Upper lobe of left lung (tissue), 4 donors: Measurements from ENCODE around the gene GTF2IRD2.
"Not testable (repeated sequence)": the region's sequence is repeated elsewhere in the genome, so short reads cannot be mapped to it uniquely, and the experiment has no call there.

ENCODE experiments used
- POLR2A ChIP-seq, 4 donors: fragments of 450-650 bp; IDR thresholded peaks; one replicate each; pipeline ENCODE4 v1.5.1; 2016 to 2017; ENCODE audit warnings: antibody characterized with exemption in 4 of 4, mild to moderate bottlenecking in 2 of 4
- POLR2AphosphoS5 ChIP-seq, 2 donors: sonication (generic); formaldehyde crosslinking; IDR thresholded peaks; one replicate each; pipeline ENCODE4 v1.5.1; 2017; ENCODE audit warnings: antibody characterized with exemption in 2 of 2
- TF ChIP-seq, protein P1 (sequence below), 6 experiments: fragments of 450-650 bp in 4 of 6; fragments of 200-600 bp in 2 of 6; sonication (generic) in 2 of 6; IDR thresholded peaks; one replicate each; pipeline ENCODE4 v1.5.1; 2016 to 2019; ENCODE audit warnings: antibody characterized with exemption in 6 of 6

DNA sequence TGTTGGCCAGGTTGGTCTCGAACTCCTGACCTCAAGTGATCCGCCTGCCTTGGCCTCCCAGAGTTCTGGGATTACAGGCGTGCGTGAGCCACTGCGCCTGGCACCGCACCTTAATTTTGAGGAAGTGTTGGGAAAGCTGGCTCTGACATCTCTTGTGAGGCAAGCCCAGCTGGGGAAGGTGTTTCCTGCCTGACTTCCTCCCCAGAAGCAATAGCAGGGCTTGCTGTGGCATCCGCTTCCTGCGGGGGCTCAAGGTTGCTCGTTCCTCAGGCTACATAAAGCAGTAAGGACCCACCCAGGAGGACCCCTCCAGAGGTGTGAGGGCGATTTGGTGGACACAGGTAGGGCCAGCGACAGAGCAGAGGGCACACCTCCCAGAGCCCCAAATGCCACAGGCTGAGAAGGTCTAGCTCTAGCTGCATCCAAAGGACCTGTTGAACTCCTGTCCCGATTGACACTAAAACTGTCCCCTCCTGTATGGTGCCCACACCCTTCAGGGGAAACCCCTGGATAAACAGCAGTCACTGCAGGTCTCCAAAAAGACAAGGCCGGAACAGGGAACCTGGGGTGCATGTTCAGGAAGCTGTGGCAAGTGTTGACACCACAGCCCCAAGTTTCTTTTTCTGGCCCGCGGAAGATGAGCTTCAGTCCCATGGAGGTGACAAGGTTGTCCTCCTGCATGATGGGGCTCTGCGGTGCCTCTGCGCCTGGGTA lies 86.0 kb downstream of the GTF2IRD2 start:
- not testable (repeated sequence) for TF ChIP-seq POLR2AphosphoS5, POLR2A (IDR thresholded peaks at IDR 0.05)
- TF ChIP-seq, protein P1, sequence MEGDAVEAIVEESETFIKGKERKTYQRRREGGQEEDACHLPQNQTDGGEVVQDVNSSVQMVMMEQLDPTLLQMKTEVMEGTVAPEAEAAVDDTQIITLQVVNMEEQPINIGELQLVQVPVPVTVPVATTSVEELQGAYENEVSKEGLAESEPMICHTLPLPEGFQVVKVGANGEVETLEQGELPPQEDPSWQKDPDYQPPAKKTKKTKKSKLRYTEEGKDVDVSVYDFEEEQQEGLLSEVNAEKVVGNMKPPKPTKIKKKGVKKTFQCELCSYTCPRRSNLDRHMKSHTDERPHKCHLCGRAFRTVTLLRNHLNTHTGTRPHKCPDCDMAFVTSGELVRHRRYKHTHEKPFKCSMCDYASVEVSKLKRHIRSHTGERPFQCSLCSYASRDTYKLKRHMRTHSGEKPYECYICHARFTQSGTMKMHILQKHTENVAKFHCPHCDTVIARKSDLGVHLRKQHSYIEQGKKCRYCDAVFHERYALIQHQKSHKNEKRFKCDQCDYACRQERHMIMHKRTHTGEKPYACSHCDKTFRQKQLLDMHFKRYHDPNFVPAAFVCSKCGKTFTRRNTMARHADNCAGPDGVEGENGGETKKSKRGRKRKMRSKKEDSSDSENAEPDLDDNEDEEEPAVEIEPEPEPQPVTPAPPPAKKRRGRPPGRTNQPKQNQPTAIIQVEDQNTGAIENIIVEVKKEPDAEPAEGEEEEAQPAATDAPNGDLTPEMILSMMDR (IDR thresholded peaks at IDR 0.05), result not testable (repeated sequence)
